WI38 (cell line): Measurements from ENCODE around the gene SLC2A13.

Source experiments
- H3K4me3 ChIP-seq: 2 replicates; pipeline ENCODE4 v1.5.1; 2011; ENCODE audit warnings: low read depth, mild to moderate bottlenecking, control low read depth, low read length
- CTCF ChIP-seq: IDR thresholded peaks from 2 replicates; pipeline ENCODE4 v1.5.1; 2012; ENCODE audit warnings: low read depth, mild to moderate bottlenecking, control low read depth, low read length

The SLC2A13 gene

GRCh38 chr12:40105265-40105514 lies 691 bp downstream of the SLC2A13 start:
- peak overlapping the region; percentile 79 for H3K4me3 ChIP-seq
- no peak for TF ChIP-seq CTCF

- TF ChIP-seq CTCF = no peak
- H3K4me3 ChIP-seq = peak overlapping the region; percentile 79
These were observed 1.2 kb downstream of the SLC2A13 start for GRCh38 chr12:40104461-40105264.

GRCh38 chr12:40103043-40103442 lies 2.8 kb downstream of the SLC2A13 start:
- no peak for TF ChIP-seq CTCF
- no peak overlapping the region for H3K4me3 ChIP-seq

GRCh38 chr12:40101747-40102146 lies 4.1 kb downstream of the SLC2A13 start:
- TF ChIP-seq CTCF = no peak
- H3K4me3 ChIP-seq = no peak overlapping the region

GRCh38 chr12:40099423-40099853 lies 6.4 kb downstream of the SLC2A13 start:
- no peak overlapping the region for H3K4me3 ChIP-seq
- TF ChIP-seq CTCF = no peak

- H3K4me3 ChIP-seq = no peak overlapping the region
- TF ChIP-seq CTCF = no peak
These were observed 7.3 kb downstream of the SLC2A13 start for GRCh38 chr12:40098406-40099145.

GRCh38 chr12:40093512-40093911 lies 12.4 kb downstream of the SLC2A13 start:
- TF ChIP-seq CTCF = no peak
- H3K4me3 ChIP-seq = no peak overlapping the region
